OCI-LY3 (cell line): ENCODE data around the gene NR1D2.

Experiments used
- H2AFZ ChIP-seq: fragments of 200-600, 300-600 bp; shearing (Covaris generic); 2 replicates; pipeline ENCODE4 v1.6.0; 2014; ENCODE audit warnings: antibody characterized with exemption, low read depth, low read length
- H3K27ac ChIP-seq: fragments of 200-600, 300-600 bp; sonication (generic); 2 replicates; pipeline ENCODE4 v1.5.1; 2014; ENCODE audit warnings: mild to moderate bottlenecking, low read length, moderate library complexity, mixed read lengths
- H3K27me3 ChIP-seq: fragments of 200-600, 300-600 bp; sonication (generic); 2 replicates; pipeline ENCODE4 v1.6.1; 2014; ENCODE audit warnings: low read depth, low read length, mixed read lengths
- H3K36me3 ChIP-seq: fragments of 200-600, 300-600 bp; sonication (generic); replicated peaks from 2 replicates; pipeline ENCODE3; 2014; ENCODE audit warnings: low read depth, low read length, mixed read lengths
- H3K4me1 ChIP-seq: fragments of 300-600, 200-600 bp; sonication (generic); 2 replicates; pipeline ENCODE4 v1.6.1; 2014; ENCODE audit warnings: low read length, mixed read lengths
- H3K4me2 ChIP-seq: fragments of 200-600, 300-600 bp; sonication (generic); 2 replicates; pipeline ENCODE4 v1.6.1; 2014; ENCODE audit warnings: low read length, mixed read lengths
- H3K4me3 ChIP-seq: fragments of 300-600, 200-600 bp; sonication (generic); 2 replicates; pipeline ENCODE4 v1.5.1; 2014; ENCODE audit warnings: antibody characterized with exemption, mild to moderate bottlenecking, low read length, moderate library complexity
- H3K79me2 ChIP-seq: fragments of 300-600, 200-600 bp; shearing (Covaris generic); 2 replicates; pipeline ENCODE4 v1.6.1; 2014; ENCODE audit warnings: mild to moderate bottlenecking, low read length, mixed read lengths
- H3K9ac ChIP-seq: fragments of 300-600, 200-600 bp; shearing (Covaris generic); 2 replicates; pipeline ENCODE4 v1.6.0; 2014; ENCODE audit warnings: mild to moderate bottlenecking, low read length, moderate library complexity
- H3K9me3 ChIP-seq: fragments of 200-600, 300-600 bp; shearing (Covaris generic); 2 replicates; pipeline ENCODE4 v1.6.1; 2014; ENCODE audit warnings: low read length, mixed read lengths; ENCODE audit not compliant: insufficient read depth
- H4K20me1 ChIP-seq: fragments of 200-600, 300-600 bp; sonication (generic); 2 replicates; pipeline ENCODE4 v1.6.1; 2016; ENCODE audit warnings: low read length, mixed read lengths; ENCODE audit not compliant: insufficient read depth
- EZH2phosphoT487 ChIP-seq: fragments of 200-600 bp; shearing (Covaris generic); IDR thresholded peaks from 2 replicates; pipeline ENCODE4 v1.6.1; 2018; ENCODE audit warnings: antibody characterized with exemption, mixed run types, low read depth
- TF ChIP-seq, protein P1 (sequence below): fragments of 200-600, 300-600 bp; sonication (generic); IDR thresholded peaks from 2 replicates; pipeline ENCODE4 v1.5.1; 2014; ENCODE audit warnings: antibody characterized with exemption, low read length, low read depth

Gene NR1D2

DNA sequence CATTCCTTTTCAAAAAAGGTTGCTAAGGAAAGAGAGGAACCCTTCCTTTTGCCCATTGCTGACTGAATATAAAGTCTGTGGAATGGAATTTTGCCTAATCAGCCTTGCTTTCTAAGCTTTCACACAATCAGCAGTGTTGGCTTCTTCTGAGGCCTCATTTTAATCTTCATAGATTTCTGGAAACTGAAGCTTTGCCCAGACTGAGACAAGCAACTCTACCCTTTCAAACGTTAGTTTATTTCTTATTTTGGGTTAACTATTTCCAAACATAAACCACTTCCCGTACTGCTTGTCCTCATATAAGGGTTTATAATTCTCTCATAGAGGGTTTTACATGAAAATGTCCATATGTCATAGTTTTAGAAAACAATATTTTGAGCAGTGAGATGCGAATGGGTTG lies 82.9 kb downstream of the NR1D2 start:
- Histone ChIP-seq H4K20me1 (no peaks in the 10 kb centered on the region), H3K36me3 (no peaks in the 10 kb centered on the region), H3K4me1 (no peaks in the 10 kb centered on the region), H3K27ac (no peak overlapping the region), H3K79me2 (no peaks in the 10 kb centered on the region), H3K9me3 (no peaks in the 10 kb centered on the region), H3K4me2 (no peak overlapping the region), H3K4me3 (no peak overlapping the region), H2AFZ (no peak overlapping the region), H3K27me3 (no peaks in the 10 kb centered on the region), H3K9ac (no peak overlapping the region)
- TF ChIP-seq, protein P1, sequence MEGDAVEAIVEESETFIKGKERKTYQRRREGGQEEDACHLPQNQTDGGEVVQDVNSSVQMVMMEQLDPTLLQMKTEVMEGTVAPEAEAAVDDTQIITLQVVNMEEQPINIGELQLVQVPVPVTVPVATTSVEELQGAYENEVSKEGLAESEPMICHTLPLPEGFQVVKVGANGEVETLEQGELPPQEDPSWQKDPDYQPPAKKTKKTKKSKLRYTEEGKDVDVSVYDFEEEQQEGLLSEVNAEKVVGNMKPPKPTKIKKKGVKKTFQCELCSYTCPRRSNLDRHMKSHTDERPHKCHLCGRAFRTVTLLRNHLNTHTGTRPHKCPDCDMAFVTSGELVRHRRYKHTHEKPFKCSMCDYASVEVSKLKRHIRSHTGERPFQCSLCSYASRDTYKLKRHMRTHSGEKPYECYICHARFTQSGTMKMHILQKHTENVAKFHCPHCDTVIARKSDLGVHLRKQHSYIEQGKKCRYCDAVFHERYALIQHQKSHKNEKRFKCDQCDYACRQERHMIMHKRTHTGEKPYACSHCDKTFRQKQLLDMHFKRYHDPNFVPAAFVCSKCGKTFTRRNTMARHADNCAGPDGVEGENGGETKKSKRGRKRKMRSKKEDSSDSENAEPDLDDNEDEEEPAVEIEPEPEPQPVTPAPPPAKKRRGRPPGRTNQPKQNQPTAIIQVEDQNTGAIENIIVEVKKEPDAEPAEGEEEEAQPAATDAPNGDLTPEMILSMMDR, result no peak
- no peak for TF ChIP-seq EZH2phosphoT487
